ENCODE data around the gene MGAT5.
"Not testable (repeated sequence)": the region's sequence is repeated elsewhere in the genome, so short reads cannot be mapped to it uniquely, and the experiment has no call there.

Gene MGAT5

DNA sequence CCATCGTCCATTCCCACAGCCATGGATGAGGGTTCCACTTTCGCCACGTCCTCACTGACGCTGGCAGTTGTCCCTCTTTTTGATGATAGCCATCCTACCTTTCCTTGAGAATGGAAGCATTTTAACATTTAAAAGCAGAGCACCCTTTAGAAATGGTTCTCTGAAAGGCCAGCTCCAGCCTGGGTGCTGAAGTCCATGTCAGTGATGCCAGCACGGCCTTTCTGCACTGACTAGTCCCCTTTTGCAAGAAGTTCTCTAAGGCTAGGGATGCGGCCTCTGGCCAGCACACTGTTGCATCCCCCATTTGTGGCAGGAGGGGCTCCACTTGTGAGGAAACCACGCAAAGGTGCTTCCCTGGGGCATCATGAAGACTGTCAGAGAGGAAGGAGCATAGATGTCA, 203.5 kb downstream of the MGAT5 start:
- no peak for DNase-seq

- DNase-seq: no peak
These were observed 204.0 kb downstream of the MGAT5 start for GRCh38 chr2:134457765-134458472.

DNA sequence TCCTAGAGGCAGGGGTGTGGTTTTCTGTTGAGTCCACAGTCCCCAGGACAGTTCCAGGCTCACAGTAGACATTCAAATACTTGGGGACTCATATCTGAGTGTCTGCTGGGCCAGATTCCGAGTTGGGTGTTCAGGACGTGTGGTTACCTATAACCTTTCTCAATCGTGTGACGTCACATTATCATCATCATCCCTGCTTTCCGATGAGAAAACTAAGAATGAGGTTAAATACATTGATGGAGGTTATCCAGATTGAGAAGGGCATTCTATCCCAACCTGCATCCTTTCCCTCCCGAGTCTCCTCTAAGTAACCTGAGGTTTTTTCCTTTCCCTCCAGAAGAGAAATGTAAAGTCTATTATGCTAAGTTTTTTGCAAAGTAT, 204.6 kb downstream of the MGAT5 start:
- DNase-seq: no peak

DNA sequence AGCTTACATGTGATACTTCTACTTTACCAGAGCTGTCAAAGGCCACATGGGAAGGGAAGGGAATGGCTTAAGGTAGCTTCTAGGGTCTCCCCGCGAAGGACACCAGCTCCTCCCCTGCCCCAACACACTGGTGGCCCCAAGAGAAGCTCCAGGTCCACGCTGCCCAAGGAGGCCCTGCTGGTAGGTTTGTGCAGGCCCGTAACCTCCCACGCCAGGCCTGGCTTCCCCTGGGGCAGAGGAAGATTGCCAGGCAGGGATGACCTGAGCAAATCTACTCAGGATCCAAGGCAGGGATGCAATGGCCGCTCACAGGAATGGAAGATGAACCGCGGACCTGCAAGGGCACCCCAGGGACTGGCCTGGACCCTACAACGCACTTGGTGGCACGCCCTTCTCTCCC, 205.1 kb downstream of the MGAT5 start:
- no peak for DNase-seq

DNA sequence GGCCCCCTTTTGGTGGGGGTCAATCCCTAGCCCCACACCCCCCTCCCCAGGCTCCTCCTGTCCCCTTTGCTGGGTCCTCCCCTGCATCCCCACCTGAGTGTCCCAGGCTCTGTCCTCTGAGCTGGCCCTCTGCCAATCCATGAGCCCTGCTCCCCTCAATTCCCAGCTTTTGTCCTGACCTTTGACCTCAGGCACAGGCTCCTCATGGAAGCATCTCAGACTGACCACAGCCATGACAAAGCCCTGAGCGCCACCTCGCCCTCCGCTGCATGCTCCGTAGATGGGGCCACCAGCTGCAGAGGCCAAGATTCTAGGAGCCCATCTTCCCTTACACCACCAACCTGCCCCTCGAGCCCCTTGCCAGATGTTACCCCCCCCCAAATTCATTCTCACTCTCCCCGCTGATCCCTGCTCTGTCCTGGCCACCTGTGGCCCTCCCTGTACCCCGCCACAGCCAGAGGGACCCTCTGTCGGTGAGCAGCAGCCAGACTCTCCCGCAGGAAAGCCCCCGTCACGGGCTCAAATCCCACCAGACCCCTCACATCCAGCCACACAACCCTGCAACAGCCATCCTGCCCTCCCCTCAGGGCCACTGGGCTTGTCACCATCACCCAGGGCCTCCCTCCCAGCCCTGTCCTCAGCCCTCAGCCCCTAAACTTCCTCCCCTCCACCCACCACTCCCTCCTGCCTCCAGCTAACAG, 206.0 kb downstream of the MGAT5 start:
- no peak for DNase-seq

- peak; percentile 52 for DNase-seq
These were observed 206.7 kb downstream of the MGAT5 start for GRCh38 chr2:134460583-134460998.

- DNase-seq: no peak
These were observed 207.6 kb downstream of the MGAT5 start for GRCh38 chr2:134461511-134461910.

DNA sequence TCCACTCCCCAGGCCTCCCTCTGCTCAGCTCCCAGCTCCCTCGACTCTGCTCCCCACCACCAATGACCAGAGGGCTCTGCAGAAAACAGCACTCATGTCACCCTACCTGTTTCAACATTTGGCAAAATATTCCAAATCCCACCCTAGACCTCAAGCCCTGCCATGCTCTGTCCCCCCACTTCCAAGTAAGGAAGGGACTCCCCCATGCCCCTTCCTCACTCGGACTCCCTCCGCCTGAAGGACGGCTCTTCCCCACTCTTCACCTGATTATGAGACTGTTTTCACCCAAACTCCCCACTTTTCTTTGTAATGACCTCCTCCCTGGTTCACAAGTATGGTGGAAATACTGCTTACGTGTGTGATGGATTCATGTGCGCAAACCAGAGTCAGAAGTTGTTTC, 208.4 kb downstream of the MGAT5 start:
- DNase-seq: no peak

- no peak for DNase-seq
These were observed 209.2 kb downstream of the MGAT5 start for GRCh38 chr2:134462791-134463698.

- no peak for DNase-seq
These were observed 209.8 kb downstream of the MGAT5 start for GRCh38 chr2:134463699-134464022.

- no peak for DNase-seq
These were observed 211.6 kb downstream of the MGAT5 start for GRCh38 chr2:134465228-134466105.

- DNase-seq: no peak
These were observed 212.3 kb downstream of the MGAT5 start for GRCh38 chr2:134466141-134466540.

- no peak for DNase-seq
These were observed 214.3 kb downstream of the MGAT5 start for GRCh38 chr2:134468164-134468563.

DNA sequence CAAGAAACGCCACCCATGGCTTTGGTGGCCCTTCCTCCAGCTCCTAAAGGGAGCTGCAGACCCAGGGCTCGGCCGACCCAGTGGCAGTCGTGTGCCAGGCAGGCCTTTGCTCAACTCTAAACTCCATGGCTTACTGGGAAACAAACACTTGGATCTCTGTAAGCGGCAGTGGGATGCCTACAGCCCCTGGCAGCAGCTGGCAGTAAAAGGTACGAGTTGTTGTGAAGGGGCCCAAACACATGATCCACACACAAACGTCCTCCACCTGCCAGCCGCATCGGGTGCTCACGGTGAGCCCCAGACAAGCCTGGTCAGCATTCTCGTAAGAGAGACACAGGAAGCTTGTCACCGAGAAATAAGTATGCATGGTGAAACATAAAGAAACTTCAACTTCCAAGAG, 214.9 kb downstream of the MGAT5 start:
- DNase-seq: no peak

DNA sequence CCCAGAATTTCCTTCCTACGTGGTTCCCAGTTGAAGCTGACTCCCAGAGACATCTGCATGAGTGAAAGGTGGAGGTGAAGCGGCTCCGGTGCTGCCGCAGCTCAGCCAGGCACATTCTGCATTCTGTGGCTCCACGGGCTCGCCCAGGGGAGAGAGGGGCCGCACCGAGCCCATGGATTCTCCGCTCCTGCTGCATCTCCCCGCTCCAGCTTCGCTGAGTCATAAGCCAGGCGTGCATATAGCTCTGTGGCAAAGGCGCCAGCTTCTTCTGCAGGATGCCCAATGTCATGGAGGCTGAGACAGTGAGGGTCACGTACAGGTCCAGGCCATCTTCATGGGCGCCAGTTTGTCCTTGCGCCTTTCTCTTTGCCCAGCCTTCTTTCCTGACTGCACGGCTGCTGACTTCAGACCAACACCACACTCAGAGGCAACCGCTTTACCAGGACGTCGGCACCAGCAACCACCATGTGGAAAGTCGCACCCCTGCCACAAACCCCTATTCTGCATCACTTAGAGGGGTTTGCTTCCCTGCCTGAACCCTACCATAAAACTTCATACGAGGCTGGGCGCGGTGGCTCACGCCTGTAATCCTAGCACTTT, 215.7 kb downstream of the MGAT5 start:
- no peak for DNase-seq

DNA sequence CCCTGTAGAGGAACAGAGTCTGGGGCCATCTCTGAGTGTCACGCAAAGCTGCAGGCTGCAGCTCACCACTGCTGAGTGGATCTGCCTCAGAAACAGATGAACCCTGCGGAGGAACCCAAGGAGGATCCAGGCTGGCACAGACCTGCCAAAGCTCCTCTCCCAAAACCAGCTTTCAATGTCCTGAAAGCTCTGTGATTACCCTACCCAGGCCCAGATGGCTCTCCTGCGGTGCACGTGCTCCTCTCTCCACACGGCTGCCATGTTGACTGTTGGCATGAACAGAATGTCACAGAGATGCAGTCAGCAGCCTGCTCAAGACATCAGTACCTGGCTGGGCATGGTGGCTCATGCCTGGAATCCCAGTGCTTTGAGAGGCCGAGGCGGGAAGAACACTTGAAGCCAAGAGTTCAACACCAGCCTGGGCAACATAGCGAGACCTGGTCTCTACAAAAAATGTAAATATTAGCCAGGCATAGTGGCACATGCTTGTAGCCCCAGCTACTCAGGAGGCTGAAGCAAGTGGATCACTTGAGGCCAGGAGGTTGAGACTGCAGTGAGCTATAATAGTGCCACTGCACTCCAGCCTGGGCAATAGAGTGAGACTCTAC, 216.8 kb downstream of the MGAT5 start:
- no peak for DNase-seq

GRCh38 chr2:134476982-134477381, 223.1 kb downstream of the MGAT5 start:
- DNase-seq: not testable (repeated sequence)

DNA sequence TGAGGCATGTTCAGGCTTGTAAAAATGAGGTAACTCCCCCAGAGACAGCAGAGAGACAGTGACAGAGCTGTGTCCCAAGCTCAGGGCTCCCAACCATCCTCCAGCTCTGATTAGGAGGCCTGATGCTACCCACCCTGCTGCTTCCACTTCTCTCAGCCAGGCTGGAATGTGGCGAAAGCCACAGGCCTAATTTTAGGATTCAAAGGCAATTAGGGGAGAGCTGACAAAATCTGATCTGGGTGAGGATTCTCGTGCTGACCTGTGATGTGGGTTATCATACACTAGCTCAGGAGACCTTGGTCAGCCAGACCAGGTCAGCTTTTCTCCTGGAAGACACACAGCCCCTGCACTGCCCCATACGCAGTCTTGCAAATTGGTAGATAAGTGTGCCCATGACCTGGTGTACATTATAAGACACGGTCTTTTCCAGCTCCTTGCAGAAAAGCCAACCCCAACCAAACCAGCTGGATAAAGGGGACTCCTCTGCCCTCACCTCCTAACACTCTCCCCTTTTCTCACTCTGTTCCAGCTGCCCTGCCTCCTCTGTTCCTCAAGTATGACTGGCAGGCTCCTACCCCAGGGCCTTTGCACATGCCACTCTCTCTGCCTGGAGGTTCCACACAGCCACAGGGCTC, 225.9 kb downstream of the MGAT5 start:
- DNase-seq: no peak

DNA sequence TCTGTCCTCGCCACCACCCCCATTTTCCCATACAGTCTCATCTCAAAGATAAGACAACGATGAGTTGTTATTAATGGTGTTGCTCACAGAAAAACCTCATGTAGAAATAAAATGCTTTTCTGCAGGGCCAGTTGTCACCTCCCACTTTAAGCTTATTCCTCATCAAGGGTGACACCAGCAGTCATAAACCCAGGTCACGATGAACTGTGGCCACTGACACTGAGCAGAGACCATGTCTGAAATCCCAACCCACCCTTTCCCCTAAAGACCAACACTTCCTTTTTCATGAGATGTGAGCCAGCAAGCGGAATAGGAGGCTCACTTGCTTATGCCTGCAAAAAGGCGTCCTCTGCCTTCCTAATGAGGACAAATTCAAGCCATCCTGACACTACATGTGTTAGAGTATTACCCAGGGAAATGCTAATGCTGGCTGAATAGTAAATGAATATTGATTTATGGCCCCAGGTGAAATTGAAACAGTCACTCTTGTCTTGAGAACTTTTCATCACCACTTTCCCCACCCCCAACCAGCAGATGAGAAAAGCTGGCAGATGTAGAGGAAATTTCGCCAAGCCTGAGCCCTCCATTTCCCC, 228.4 kb downstream of the MGAT5 start:
- DNase-seq: no peak

- DNase-seq: no peak
These were observed 229.0 kb downstream of the MGAT5 start for GRCh38 chr2:134482766-134483340.

Data from midbrain (tissue), 1 donor.